ENCODE data around the gene PDE8B.

- no peak for TF ChIP-seq YY1 (IDR thresholded peaks at IDR 0.05; ENCODE audit: insufficient read depth, insufficient read length)
- TF ChIP-seq SUZ12 (IDR thresholded peaks at IDR 0.05; ENCODE audit: extremely low read depth, insufficient read depth, insufficient read length) = no peak
Observed at GRCh38 chr5:77449277-77449676, 238.8 kb downstream of the PDE8B start.

Measured in NT2/D1 (cell line).